Measurements from ENCODE around the gene CHST13.
A peak's percentile ranks its signal among the peaks of the same experiment; 100 is the strongest.

The CHST13 gene

DNA sequence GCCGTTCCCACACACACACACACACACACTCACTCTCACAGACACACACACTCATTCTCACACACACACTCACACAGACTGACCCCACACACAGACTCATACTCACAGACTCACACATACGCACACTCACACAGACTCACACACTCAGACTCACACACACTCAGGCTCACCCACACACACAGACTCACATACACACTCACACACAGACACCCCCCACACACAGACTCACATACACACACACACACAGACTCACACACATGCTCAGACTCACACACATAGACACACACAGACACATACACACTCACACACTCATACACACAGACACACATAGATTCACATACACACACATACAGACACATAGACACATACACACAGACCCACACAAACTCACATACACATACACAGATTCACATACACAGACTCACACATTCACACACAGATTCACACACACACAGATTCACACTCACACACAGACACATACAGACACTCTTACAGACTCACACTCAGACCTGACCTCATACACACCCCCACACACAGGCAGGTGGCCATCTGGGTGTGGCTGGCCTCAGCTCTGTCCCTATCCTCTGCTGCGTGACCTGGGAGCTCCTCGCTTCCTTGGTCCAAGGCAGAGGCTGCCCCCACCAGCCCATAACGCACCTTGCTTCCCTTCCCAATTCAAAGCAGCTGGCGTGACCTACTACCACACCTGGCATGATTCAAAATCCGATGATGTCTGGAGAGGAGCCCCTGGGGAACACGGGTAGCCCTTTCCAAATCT lies 32.9 kb downstream of the CHST13 start:
- DNase-seq (ENCODE audit: low spot score in 2 of 2), result no peak
- H3K4me1 Mint-ChIP-seq, result no peaks in the 10 kb centered on the region
- ATAC-seq, result no peak
- H3K9me3 Mint-ChIP-seq, result peaks cover 3% of the 10 kb centered on the region
- H3K36me3 Mint-ChIP-seq, result no peaks in the 10 kb centered on the region
- no peak overlapping the region for H3K4me3 Mint-ChIP-seq
- no peak overlapping the region for H3K27ac Mint-ChIP-seq

DNA sequence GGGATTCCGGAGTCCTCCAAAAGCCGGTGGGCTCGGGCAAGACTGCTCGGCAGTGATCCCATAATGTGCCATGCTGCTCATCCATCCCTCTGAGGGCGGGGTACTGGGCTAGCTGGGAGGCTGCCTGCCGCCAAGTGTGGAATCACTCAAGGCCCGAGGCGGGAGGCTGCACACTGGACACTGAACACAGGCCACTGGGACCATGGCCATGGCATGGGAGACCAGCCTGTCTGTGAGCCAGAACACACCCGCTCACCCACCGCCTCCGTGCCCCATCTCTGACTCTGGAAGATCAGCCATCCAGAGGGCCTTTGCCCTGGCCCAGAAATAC lies 33.4 kb downstream of the CHST13 start:
- Mint-ChIP-seq H3K36me3 (no peaks in the 10 kb centered on the region), H3K4me3 (no peak overlapping the region), H3K4me1 (no peaks in the 10 kb centered on the region), H3K9me3 (peaks cover 3% of the 10 kb centered on the region), H3K27ac (no peak overlapping the region)
- no peak for ATAC-seq
- peak in 1 of 2 donors; percentile 41 for DNase-seq (ENCODE audit: low spot score in 2 of 2)

DNA sequence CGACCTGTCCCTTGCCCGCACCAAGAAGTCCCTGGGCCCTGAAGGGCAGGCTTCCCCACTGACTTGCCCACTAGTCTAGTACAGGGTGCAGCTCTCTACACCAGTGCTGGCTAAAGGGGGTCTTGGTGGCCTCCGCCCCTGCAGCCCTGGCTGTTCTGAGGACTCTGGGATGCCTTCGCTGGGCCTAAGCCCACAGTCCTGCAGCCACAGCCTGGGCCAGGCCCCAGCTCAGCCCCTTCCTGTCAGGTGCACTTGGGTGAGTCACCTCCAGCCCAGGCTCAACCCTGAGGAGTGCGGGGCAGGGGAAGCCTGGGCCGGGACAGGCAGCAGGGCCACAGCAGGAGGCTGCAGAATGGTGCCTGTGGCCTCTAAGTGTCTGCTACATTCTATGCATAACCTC lies 33.8 kb downstream of the CHST13 start:
- DNase-seq (ENCODE audit: low spot score in 2 of 2) (no peak), ATAC-seq (no peak)
- no peak overlapping the region for H3K27ac Mint-ChIP-seq
- no peaks in the 10 kb centered on the region for H3K36me3 Mint-ChIP-seq
- H3K4me3 Mint-ChIP-seq, result no peak overlapping the region
- H3K9me3 Mint-ChIP-seq, result peaks cover 3% of the 10 kb centered on the region
- no peaks in the 10 kb centered on the region for H3K4me1 Mint-ChIP-seq

DNA sequence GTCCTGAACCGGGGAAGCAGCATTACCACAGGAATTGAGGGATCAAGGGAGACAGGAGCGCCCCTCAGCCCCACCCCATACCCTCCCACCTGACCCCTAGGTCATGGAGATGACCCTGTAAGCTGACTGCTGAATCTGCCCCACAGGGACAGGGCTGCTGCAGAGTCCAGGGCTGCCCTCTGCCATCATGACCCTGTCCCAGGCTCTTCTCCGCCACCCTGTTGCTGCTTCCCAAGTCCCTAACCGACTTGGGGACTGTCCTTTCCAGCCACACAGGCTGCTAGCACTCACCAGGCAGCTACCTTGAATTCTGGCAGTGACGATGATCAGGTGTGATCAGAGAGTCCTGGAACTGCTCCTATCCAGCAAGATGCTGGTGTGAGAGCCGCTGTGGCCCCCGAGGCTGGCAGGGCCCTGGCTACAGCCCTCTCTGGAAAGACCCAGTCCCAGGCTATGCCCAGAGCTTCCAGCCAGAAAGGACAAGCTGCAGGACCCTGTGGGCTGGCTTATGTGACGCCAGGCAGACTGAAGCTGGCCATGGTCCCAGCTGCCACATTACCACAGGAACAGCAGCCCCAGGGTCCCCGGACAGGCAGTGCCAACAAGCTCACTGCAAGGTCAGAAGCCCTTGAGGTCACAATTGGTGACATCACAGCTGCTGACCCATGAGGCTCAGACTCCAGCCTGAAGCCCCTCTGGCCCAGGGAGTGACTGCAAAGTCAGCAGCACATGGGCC lies 34.5 kb downstream of the CHST13 start, which contains the start of gene C3orf22:
TSS of gene C3orf22 (minus strand) at position 597 of the 736 bp plus-strand sequence. CDS start 5,542 bp downstream, outside the sequence.
- Mint-ChIP-seq H3K4me3 (no peak within 1 kb of the TSS), H3K9me3 (peaks cover 3% of the 10 kb centered on the region), H3K27ac (no peak within 1 kb of the TSS), H3K4me1 (no peaks in the 10 kb centered on the region), H3K36me3 (no peaks in the 10 kb centered on the region)
- DNase-seq (ENCODE audit: low spot score in 2 of 2) (no peak), ATAC-seq (peak; percentile 9)

DNA sequence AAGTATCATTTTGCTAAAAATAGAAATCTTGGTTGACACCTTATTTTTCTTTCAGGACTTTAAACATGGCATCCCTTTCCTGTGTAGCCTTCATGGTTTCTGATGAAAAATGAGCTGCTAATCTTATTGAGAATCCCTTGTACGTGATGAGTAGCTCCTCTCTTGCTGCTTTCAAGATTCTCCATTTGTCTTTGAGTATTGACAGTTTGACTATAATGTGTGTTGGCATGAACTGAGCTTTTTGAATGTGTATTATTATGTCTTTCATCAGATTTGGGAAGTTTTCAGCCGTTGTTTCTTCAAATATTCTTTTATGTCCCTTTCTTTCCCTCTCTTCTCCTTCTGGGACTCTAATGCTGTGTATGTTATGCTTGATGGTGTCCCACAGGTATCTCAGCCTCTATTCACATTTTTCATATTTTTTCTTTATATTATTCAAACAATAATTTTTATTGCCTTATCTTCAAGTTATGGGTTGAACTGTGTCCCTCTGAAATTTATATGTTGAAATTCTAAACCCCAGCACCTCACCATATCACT lies 38.9 kb downstream of the CHST13 start:
- H3K4me1 Mint-ChIP-seq, result no peaks in the 10 kb centered on the region
- H3K4me3 Mint-ChIP-seq, result no peak overlapping the region
- peaks cover 3% of the 10 kb centered on the region for H3K9me3 Mint-ChIP-seq
- H3K36me3 Mint-ChIP-seq, result no peaks in the 10 kb centered on the region
- DNase-seq (ENCODE audit: low spot score in 2 of 2) (no peak), ATAC-seq (no peak)
- H3K27ac Mint-ChIP-seq, result no peak overlapping the region

DNA sequence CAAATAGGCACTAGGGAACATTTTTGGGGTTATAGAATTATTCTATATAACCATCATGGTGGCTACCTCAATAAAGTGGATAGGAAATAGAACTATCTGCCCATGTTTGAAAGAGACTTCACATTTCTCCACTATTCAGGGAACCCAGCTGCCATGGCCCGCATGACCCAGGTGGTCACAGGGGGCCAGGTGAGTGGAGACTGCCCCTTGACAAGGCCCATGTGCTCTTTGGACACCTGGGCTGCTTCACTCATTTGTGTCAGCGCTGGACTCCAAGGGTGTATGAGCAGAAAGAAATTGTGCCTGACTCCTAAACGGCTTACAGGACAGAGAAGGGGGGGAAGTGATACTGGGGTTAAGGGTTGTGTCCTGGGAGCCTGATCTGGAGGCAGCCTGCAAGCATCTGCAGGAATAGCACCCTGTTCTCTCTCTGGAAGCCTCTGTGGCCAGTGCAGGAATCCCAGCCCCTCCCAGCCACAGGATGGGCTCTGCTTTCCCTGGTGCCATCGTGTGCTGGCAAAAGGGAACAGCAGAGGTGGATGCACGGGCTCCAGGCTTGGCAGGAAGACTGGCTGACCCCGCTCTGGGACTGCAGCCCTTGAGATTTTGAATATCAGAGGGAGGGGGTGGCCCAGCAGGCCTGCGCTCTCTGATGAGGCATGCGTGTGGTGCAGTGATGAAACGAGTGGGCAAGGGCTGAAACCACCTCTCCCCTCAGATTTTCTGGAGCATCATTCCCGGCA lies 43.9 kb downstream of the CHST13 start:
- Mint-ChIP-seq H3K36me3 (no peaks in the 10 kb centered on the region), H3K9me3 (no peaks in the 10 kb centered on the region), H3K4me3 (no peak overlapping the region), H3K4me1 (no peaks in the 10 kb centered on the region), H3K27ac (no peak overlapping the region)
- DNase-seq (ENCODE audit: low spot score in 2 of 2), result no peak
- no peak for ATAC-seq

DNA sequence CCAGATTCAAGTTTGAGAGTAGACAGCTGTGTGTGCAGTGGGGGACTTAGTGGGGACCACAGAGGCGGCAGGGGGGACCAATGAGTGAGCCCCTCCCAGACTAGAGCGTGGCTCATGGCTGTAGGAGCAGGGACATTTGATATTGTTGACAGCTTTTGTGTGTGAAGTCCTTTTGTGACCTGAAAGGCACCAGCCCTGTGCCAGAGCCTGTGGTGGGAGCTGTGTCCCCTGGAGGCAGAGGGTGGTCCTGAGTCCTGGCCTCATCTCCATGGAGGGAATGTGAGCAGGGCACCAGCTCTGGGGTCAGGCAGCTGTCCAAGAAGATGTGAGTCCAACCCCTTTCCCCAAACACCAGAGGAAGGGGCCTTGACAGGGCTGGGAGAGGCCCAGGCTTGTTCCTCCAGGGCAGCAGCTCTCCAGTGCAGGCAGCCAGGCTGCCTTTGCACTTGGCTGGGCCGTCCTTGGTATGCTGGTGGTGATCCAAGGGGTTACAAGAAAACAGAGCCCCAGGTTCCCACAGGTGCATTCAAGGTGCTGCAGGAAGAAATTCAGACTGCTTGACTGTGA lies 44.9 kb downstream of the CHST13 start:
- Mint-ChIP-seq H3K9me3 (no peaks in the 10 kb centered on the region), H3K4me1 (no peaks in the 10 kb centered on the region), H3K36me3 (no peaks in the 10 kb centered on the region), H3K27ac (no peak overlapping the region), H3K4me3 (no peak overlapping the region)
- DNase-seq (ENCODE audit: low spot score in 2 of 2) (no peak), ATAC-seq (no peak)

DNA sequence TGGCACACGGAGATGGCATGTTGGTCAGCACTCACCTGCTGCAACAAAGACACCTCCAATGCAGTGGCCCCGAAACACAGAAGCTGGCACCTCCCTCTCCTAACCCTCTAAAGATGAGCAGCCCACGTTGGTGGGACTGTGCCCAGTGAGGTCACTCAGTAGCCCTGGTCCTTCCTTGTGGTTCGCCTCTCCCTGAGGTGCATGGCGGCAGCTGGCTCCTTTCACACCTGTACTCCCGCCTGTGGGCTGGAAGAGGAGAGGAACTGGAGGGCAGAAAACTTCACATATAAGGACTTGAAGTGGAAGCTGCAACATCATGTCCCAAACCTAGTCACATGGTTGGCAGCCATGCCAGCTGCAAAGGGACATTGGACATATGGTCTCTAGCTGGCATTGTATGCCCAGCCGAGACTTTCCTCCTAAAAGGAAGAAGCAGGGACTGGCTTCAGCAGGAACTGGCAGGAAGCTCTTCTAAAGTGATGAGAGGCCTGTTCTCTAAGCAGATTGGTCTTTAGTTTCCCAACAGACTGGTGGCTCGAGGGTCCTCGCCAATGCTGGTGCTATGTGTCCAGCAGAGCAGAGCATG lies 45.5 kb downstream of the CHST13 start:
- DNase-seq (ENCODE audit: low spot score in 2 of 2), result no peak
- no peak for ATAC-seq
- Mint-ChIP-seq H3K4me3 (no peak overlapping the region), H3K36me3 (no peaks in the 10 kb centered on the region), H3K27ac (no peak overlapping the region), H3K4me1 (no peaks in the 10 kb centered on the region), H3K9me3 (no peaks in the 10 kb centered on the region)

DNA sequence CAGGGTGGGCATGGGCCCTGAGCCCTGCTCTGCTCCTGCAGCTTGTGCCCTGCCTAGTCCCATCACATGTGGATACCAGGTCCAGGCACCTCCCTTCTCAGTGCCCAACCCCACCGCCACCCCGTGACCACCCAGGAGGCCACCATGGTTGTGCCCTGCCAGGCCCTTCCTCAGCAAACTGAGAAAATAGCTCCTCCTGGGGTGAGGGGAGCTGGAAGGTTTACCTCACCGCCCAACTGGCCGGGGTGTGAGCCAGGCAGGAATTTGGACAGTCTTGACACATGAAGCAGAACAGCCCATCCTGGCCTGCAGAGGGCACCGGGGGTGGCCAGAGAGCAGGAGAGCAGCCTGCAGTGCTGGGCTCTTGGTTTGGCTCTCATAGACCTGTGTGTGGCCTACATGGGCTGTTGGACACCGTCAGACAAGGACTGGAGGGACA lies 46.2 kb downstream of the CHST13 start:
- peak; percentile 24 for ATAC-seq
- H3K4me3 Mint-ChIP-seq, result no peak overlapping the region
- no peak for DNase-seq (ENCODE audit: low spot score in 2 of 2)
- no peaks in the 10 kb centered on the region for H3K4me1 Mint-ChIP-seq
- H3K27ac Mint-ChIP-seq, result no peak overlapping the region
- no peaks in the 10 kb centered on the region for H3K36me3 Mint-ChIP-seq
- H3K9me3 Mint-ChIP-seq, result no peaks in the 10 kb centered on the region

DNA sequence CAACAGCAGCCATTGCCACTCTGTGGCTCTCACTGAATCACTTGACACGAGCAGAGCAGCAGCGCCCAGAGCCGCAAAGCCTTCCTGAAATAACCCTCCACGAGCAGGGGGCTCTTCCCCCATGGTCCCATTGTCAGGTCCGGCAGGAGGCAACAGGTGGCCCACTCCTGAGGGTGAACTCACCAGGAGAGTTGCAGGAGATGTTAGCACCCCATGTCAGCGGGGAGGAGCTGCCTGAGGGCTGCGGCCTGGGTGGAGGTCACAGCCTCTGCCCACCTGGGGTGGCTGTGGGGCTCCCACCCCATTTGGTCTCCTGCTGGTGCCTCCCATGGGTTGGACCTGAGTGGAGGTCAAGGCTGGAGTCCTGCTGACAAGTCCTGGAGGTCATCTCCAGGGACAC lies 47.1 kb downstream of the CHST13 start:
- peak; percentile 6 for ATAC-seq
- Mint-ChIP-seq H3K4me3 (no peak overlapping the region), H3K36me3 (no peaks in the 10 kb centered on the region)

DNA sequence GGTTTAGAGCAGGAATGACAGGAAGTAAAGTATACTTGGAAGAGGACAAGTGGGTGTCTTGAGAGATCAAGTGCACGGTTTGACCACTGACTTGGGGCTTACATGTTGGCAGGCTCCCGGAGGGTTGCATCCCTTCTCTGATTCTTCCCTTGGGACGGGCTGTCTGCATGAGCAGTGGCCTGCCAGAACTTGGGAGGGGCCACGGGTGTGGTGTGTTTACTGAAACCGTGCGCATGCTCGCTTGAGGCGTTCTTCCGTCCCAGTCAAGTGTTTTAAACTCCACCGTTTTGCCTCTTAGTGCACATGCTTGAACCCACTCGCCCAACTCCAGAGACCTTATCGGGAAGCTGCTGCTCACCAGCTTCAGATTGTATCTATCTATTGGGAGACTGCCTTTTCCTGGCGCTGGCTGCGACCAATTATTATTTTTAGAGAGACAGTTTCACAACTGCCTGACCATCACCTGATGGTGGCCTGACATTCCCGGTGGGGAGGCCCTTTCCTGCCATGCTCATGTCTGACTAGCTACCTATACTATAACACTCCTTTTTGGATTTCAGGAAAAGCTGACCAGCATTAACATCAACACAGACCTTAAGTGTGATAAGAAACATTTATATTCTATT lies 49.6 kb downstream of the CHST13 start:
- DNase-seq (ENCODE audit: low spot score in 2 of 2) (no peak), ATAC-seq (no peak)
- H3K27ac Mint-ChIP-seq, result no peak overlapping the region
- no peaks in the 10 kb centered on the region for H3K4me1 Mint-ChIP-seq
- no peak overlapping the region for H3K4me3 Mint-ChIP-seq
- no peaks in the 10 kb centered on the region for H3K9me3 Mint-ChIP-seq
- no peaks in the 10 kb centered on the region for H3K36me3 Mint-ChIP-seq

More for the DNA sequence above, 47.1 kb downstream of the CHST13 start:
- H3K4me1 Mint-ChIP-seq, result no peaks in the 10 kb centered on the region
- H3K9me3 Mint-ChIP-seq, result no peaks in the 10 kb centered on the region
- DNase-seq (ENCODE audit: low spot score in 2 of 2), result no peak
- no peak overlapping the region for H3K27ac Mint-ChIP-seq

DNA sequence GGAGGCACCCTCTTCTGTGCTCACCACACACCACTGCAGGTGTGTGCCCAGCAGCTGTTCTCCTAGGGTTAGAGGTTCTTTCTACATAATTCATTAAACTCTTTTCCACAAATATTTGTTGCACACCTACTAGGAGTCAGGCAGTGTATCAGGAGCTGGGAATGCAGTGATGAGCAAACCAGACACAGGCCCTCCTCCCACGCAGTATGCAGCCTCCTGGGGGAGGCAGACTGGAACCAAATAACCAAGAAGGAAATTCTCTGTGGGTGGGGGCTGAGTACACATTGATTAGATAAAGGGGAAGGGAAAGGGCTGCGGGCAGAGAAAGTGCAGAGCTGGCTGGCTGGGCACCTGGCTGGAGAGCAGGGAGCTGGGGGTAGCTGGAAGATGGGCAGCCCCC lies 53.3 kb downstream of the CHST13 start:
- Mint-ChIP-seq H3K4me1 (no peaks in the 10 kb centered on the region), H3K9me3 (no peaks in the 10 kb centered on the region), H3K4me3 (no peak overlapping the region), H3K27ac (no peak overlapping the region), H3K36me3 (no peaks in the 10 kb centered on the region)
- no peak for DNase-seq (ENCODE audit: low spot score in 2 of 2)
- ATAC-seq, result no peak

DNA sequence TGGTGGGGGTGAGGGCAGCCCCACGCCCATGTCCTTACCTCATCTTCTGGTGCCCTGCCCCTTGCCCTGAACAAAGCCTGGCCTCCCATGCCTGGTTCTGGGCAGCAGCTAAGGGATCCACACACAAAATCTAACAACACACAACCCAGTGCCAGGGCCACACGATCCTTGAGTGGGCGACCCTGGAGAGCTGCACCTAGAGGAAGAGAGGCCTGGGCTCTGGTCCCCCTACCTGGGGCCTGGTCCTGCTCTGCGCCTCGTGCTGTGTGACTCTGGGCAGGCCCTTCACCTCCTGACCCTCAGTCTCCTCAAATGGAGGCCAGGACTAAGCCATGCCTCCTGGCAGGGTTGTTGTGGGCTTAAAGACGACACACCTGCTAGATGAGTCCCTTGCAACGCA lies 54.7 kb downstream of the CHST13 start:
- ATAC-seq (peak; percentile 33), DNase-seq (ENCODE audit: low spot score in 2 of 2) (no peak)
- H3K36me3 Mint-ChIP-seq, result no peaks in the 10 kb centered on the region
- no peak overlapping the region for H3K27ac Mint-ChIP-seq
- no peaks in the 10 kb centered on the region for H3K4me1 Mint-ChIP-seq
- no peaks in the 10 kb centered on the region for H3K9me3 Mint-ChIP-seq
- no peak overlapping the region for H3K4me3 Mint-ChIP-seq

DNA sequence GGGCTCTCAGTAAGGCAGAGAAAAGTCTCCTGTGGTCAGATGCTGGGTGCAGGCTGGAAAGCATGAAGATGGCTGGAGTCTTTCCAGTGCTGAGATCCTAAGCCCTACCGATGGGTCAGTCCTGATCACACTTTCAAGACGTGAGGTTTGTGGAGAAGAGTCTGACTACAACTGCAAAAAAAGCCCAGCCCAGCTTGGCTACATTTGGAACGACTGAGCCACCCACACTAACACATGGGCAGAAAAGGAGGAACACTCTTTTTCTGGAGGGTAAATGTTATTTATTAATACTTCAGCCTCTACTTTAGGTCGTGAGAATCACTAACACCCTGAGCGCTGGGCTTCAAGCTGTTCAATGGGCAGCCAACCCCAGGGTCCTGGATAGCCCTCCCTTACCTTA lies 56.8 kb downstream of the CHST13 start:
- H3K4me1 Mint-ChIP-seq, result no peaks in the 10 kb centered on the region
- no peak overlapping the region for H3K27ac Mint-ChIP-seq
- no peak for ATAC-seq
- H3K4me3 Mint-ChIP-seq, result no peak overlapping the region
- DNase-seq (ENCODE audit: low spot score in 2 of 2), result no peak
- no peaks in the 10 kb centered on the region for H3K9me3 Mint-ChIP-seq
- no peaks in the 10 kb centered on the region for H3K36me3 Mint-ChIP-seq
